NCI-H524 treated with DMSO at 0.1 percent for 48 hours (cell line): ENCODE results near the gene SAP130.

Experiments used
- DNase-seq: peaks from one replicate; lab custom pipeline; 2025; lab: John Stamatoyannopoulos, UW

SAP130 gene

DNA sequence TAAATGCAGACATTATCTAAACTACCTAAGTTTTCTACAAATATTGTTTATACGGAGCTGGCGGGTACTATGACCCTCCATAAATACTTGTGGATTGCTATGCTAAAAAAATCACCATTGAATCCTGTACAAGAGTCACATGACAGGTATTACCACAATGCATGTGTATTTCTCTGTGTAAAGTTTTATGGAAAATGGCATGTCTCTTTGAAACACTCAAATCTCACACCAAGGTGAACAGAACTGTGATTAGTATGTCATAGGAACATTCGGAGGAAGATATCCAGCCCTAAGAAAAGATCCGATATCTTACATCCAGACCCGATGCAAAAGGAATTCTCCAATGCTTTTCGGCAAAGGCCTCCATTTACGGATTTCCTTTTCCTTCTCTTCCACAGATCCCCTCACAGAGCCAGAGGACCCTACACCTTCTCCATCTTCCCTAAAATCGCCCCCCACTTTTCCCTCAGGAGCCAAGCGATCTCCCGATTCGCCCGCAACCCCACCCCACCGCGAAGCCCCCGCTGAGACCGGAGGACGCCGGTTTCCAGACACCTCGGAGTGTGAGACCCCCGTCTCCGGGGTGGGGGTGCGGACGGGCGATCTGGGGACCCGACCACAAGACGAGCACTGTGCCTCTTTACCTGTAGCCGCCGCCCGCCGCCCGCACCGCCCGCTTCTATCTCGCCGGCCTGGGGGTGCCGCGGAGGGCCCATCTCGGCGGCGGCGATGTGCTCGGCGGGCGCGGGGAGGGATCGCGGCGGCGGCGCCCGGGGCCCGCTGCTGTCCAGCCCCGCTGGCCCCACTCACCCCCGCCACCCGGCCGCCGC lies 1.2 kb downstream of the SAP130 start:
- DNase-seq: no peak

DNA sequence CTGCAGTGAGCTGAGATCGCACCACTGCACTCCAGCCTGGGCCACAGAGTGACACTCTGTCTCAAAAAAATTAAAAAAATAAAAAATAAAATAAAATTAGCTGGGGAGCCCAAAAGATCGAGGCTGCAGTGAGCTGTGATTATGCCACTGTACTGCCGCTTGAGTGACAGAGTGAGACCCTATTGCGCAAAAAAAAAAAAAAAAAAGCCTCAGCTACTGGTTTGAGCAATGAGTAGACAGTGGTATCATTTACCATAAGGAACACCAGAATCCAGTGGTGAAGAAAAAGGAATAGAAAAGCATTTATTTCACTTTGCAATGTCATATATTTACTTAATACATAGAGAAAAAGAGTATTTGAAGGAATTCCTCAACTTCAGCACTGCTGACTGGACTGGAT lies 3.0 kb downstream of the SAP130 start:
- no peak for DNase-seq

DNA sequence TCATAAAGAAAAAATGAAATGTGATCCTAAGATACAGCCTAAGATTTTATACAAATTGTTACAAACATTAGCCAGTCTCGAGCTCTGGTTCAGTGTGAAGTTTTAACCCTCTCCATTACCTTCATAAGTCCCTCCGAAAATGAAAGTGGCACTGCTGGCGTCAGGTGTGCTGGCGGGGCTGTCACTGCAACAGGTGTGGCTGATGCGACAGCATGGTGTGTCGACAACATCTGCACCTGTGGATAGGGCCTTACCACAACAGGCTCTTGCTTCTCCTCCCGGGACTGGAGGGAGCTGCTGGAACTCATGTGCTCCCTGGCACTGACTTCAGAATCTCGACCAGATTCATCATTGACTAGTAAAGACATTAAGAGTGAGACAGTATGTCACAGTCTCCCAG lies 10.3 kb downstream of the SAP130 start:
- no peak for DNase-seq

DNA sequence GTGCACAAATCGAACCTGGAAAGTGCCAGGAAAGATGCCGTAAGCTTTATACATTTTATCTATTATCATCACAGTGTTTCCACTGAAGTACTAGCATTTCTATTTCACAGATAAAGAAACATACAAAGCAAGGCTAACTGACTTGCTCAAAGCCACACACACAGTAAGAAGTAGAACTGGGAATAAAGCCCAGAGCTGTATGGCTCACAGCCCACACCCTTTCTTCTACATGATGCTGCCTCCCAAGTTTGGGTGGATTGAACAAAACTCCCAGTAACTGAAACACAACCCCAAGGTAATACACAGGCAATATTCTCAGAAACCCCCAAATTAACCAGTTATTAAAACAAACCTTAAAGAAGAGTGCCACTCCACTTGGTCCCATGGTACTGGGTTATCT lies 11.2 kb downstream of the SAP130 start:
- no peak for DNase-seq

DNA sequence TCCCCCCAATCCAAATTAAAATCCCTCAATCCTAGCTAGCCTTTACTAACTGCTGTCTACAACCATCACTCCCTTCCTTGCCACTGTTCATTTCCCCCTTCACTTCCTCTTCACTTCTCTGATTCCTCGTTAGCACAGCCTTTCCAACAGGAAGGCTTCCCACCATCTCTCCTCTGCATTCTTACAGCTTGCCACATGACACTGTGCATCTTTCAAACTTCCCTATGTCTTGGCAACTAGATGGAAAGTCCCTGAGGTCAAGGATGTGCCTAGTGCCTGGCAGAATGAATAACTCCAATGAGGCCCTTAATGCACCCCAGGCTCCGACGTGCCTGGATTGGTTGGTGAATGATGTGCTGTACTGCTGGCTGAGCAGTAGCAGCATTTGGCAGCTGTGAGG lies 15.2 kb downstream of the SAP130 start:
- DNase-seq: no peak

DNA sequence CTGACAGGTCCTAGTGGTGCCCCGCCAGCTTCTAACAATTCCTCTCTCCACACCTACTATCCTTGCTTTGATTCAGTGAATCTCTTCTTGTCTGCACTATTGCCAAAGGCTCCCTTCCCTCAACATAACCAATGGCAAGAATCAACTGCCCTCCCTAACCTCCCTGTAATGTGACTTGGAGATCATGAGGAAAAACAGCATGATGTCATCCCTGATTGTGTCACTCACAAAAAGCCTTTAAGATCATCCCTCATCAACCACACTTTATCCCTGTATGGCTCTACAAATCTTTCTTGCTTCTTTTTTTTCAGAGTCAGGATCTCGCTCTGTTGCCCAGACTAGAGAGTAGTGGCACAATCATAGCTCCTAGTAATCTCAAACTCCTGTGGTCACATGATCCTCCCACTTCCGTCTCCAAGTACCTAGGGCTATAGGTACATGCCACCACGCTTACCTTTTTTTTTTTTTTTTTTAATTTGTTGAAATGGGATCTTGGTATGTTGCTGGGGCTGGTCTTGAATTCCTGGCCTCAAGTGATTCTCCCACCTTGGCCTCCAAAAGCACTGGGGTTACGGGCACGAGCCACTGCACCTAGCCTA lies 19.7 kb downstream of the SAP130 start:
- DNase-seq: no peak

DNA sequence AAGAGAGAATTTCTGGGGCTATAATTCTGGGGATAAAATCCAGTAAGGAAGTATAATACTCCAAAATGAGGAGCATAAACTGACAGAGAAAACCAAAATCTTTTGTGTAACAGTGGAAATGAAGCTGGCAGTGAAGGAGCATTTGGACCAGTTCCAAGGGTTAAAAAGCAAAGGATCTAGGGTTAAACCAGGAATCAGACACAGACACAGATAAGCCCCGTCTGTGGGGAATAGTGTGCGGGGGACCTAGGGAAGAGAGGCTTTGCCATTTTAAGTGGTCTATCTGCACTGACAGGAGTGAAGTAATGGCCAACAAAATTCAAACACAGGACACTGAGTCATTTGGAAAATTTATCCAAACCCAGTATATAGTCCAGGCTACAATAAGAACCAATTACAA lies 23.4 kb downstream of the SAP130 start:
- DNase-seq: no peak

DNA sequence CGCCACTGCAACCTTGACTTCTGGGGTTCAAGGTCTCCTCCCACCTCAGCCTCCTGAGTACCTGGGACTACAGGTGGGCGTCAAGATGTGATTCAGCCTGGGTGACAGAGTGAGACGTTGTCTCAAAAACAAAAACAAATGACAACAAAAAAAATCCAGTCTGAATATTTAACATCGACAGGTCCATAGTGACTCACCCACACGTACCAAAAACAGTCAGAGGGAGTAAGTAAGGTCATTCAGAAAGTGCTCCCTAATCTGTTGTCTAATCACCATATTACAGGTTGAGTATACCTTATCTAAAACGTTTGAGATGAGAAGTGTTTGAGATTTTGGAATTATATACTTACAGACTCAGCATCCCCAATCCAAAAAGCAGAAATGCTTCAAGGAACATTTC lies 24.4 kb downstream of the SAP130 start:
- DNase-seq: no peak

DNA sequence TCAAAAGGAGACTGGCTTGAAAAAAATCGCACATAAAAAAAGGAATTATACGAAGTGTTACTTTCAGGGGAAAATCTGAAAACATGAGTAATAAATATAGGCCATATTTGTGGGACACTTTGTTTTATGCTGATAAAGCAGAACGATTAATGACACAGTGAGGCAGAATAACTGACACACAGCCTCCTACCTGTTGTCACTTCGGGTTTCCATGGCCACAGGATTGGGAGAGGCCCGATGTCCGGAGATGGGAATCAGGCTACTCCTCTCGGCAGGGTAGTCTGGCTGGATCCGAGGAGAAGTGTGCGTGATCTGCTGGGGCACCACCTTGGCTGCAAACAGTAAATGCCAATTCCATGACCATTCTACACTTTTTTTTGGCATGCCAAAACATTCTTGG lies 31.7 kb downstream of the SAP130 start:
- no peak for DNase-seq

DNA sequence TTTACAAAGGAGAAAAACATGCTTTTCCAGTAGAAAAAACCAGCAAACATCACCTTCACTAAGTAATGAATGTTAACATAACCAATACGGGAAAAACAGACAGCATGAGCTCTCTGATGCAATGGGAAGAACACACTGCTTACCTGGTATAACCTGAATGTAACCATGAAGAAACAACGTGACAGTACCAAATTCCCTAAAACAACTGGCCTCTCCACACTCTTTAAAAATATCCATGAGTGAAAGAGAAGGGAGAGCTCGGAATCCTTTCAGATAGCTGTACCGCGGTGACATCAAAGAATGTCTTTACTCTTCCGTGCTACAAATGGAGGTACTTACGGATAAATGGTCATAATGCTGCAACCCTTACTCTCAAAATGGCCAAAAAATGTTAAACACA lies 32.1 kb downstream of the SAP130 start:
- DNase-seq: no peak

DNA sequence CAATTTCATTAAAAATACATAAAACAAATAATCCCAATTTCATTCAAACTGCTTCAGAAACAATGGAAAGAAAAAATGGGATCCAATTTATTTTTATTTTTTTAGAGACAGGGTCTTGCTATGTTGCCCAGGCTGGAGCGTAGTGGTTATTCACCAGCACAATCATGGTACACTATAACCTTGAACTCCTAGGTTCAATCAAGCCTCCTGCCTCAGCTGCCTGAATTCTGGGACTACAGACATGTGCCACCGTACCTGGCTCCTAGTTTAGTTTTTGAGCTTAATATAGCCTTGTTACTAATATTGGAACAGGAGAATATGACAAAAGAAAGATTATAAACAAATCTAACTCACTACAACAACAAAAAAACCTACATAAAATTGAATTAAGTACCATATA lies 34.2 kb downstream of the SAP130 start:
- no peak for DNase-seq

DNA sequence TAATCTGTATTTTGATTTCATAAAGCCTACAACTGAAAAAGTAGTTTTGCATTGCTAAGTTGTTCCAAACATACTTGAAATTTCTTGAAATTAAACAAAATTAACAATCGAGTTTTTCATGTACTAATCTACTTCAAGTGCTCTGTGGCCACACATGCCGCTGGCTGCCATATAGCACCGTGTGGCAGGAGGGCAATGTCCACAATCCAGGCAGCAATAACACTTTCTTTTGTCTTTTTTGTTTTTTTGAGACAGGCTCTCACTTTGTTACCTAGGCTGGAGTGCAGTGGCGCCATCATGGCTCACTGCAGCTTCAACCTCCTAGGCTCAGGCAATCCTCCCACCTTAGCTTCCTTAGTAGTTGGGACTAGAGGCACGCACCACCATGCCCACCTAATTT lies 36.1 kb downstream of the SAP130 start:
- DNase-seq: no peak

DNA sequence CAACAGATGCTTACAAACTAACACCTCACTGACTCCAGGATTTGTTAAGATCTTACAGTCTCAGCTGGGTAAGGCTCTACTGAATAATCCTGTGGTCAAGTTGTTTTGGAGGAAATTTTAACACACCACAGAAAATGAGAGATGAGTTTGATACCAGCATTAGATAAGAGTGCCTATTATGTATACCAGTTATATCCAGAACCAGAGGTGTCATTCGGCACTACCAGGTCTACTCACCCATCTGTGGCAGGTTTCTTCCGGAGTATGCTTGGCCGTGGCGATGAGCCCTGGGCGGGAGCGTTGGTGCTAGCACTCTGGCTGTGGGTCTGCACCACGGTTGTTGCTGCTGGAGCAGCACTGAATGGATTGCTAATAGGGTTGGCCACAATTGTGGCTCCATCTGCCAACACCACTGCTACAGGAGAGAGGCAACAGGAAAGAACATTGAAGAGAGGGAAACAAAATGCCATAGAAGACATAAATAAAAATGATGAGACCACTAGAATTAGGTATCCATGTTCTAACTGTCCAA lies 41.2 kb downstream of the SAP130 start:
- DNase-seq: no peak

DNA sequence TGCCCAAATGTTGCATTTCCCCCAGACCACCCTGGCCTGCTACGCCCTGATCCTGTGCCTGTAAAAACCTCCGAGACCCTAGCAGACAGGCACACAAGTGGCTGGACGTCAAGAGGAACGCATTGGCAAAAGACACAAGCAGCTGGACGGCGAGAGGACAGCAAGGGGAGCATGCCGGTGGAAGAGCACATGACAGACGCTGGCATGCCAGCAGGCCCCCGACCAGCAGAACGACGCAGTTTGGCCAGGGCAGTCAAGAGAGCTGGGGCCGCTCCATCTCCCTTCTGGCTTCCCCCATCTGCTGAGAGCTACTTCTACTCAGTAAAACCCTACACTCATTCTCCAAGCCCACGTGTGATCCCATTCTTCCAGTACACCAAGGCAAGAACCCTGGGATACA lies 42.1 kb downstream of the SAP130 start:
- DNase-seq: no peak

DNA sequence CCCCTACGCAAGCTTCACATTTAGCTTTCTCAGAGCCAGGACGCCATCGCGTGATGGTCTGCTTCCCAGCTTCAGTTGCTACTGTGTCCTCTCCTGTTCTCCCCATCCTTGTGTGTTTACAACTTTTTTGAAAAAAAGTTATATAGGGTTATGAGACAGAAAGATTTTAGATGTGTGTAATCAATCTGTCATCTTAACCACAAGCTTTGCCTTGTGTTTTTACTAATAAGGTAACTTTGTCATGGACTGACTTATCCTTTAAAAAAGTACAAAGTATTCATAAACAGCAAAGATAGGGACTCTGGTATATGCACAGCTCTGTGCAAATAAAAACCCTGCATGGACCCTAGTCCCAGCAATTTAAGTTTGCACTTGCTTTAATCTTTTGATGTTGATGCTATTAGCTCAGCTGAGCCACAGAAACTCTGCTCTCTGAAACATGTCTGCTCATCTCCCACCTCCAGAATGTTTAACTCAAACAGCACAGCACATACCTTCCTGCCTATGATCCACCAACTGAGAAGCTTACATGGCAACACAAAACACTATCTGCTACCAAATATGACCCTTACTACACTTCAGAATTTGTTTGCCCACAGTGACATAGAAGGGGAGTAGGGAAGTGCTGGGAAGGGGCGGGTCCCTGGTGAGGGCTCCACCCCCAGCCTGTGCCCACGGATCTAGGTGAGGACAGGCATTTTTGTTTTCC lies 42.7 kb downstream of the SAP130 start:
- no peak for DNase-seq

DNA sequence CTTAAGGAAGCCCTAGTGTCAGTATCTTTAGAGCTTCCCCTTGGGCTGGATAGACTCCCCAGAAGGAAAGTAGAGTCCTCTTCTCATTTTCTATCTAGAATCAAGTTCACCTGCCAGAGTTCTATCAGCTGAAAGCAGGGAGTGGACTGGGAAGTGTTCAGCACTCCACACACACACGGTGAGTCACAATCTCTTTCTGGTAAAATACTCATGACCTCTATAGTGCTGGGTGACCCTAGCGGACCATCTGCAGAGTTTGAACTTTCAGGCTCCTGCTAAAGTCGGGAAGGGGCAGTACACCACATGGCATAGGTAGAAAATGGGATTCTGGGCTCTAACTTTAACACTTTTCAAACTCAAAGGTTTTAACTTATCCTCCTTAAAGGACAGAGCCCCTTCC lies 43.3 kb downstream of the SAP130 start:
- no peak for DNase-seq

DNA sequence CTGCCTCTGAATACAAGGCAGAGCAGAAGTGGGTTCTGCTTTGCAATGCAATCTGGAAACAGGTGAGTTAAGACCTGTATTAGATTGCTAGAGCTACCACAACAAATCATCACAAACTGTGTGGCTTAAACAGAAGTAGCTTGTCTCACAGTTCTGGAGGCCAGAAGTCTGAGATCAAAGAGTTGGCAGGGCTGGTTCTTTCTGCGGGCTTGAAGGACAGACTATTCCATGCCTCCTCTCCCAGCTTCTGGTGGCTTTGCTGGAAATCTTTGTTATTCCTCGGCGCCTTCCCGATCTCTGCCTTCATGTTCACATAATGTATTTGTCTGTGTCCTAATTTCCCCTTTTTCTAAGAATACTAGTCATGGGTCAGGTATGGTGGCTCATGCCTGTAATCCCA lies 58.4 kb downstream of the SAP130 start:
- DNase-seq: no peak

DNA sequence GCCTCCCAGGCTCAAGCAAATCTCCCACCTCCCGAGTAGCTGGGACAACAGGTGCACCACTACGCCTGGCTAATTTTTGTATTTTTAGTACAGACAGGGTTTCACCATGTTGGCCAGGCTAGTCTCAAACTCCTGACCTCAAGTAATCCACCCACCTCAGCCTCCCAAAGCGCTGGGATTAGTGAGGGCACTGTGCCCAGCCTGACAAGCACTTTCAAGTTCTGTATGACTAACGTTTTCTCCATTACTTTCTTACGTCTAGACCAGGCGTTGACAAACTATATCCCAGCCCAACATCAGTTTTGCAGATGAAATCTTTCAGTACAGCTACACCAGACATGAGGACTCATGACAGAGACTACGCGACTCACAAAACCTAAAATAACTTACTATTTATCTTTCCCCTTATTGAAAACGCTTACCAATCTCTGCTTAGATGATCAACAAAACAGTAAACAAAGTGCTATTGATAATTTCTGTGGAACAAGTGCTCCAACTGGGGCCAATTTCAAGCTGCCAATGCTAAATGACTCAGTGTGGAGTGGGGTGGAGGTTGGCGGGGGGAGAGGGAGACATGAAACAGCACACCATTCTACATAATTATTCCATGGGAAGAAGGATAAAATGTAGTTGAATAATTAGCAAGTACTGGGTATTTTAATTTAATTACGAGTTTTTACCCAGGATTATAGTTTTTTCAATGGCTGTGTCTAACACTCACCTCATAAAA lies 59.1 kb downstream of the SAP130 start:
- DNase-seq: no peak

DNA sequence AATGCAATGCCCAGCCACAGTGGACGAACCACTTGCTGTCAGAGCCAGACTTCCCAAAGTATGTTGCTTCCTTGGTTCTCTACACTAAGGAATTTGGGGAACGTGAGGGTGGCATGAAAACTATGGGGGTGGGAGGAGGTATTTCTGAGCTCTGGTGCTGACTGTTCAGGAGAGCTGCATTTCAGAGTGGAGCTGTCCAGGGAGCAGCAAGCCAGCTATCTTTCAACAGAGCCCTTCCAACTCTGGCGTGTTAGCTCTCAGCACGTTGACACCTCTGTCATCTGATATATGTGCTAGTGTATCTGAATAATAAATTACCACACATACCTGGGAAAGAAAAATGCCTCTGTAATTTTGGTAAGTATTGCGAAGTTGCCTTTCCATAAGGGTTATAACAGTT lies 66.1 kb downstream of the SAP130 start:
- DNase-seq: no peak

DNA sequence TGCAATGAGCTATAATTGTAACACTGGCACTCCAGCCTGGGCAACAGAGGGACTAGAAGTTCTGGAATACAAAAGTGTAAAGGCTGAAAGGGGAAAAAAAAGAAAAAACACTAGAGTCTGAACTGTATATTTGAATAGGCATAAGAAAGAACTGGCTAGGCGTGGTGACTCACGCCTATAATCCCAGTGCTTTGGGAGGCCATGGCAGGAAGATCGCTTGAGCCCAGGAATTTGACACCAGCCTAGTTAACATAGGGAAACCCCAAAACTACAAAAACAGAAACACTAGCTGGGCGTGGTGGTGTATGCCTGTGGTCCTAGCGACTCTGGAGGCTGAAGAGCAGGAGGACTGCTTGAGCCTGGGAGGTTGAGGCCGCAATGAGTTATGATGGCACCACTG lies 70.6 kb downstream of the SAP130 start:
- no peak for DNase-seq

DNA sequence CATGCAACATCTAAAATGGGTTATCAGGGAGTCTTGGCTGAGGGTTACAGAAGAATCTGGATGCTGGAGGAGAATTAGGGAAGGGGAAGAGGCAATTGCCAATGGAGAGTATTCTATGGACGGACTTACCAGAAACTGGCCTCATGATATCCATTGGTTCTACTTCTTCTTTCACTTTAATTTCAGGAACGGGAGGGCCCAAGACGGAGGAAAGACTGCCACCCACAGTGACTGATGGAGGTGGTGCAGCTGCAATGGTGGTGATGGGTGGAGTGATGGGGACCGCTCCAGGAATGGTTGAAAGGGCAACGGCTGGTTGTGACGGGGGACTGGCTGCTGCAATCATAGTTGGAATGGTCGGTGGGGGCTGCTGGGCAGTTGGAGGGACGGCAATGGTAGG lies 73.0 kb downstream of the SAP130 start:
- no peak for DNase-seq

DNA sequence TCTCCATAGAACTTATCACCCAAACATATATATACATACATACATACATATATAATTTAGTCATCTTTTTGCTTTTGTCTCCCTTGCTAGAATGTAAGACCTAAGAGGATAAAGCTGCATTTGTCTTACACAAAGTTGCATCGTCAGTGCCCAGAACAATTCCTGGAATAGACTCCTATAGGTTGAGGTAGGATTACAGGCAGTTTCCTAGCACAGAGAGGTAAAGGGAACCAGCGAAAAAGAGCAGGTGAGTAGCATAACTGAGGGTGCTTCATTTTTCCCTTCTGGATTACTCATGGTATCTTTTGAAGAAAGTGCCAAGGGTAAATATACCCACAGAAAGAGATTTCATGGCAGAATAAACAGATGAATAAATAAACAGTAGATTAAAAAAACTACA lies 74.0 kb downstream of the SAP130 start:
- no peak for DNase-seq
